NB4 (cell line): Measurements from ENCODE around the gene BCL2.

Source experiments
- CTCF ChIP-seq: IDR thresholded peaks from one replicate; pipeline ENCODE4 v1.5.1; 2012; ENCODE audit warnings: low read depth, low read length
- MAX ChIP-seq: IDR thresholded peaks from 2 replicates; pipeline ENCODE4 v1.6.1; 2011; ENCODE audit warnings: low read depth, low read length
- MYC ChIP-seq: IDR thresholded peaks from 2 replicates; pipeline ENCODE4 v1.6.1; 2011; ENCODE audit warnings: low read depth, low read length
- POLR2A ChIP-seq: IDR thresholded peaks from 2 replicates; pipeline ENCODE4 v1.6.1; 2011; ENCODE audit warnings: mild to moderate bottlenecking; ENCODE audit not compliant: insufficient read length; ENCODE audit errors: extremely low read depth

GRCh38 chr18:63146828-63147409 lies 172.7 kb downstream of the BCL2 start:
- TF ChIP-seq CTCF (no peak), POLR2A (no peak), MYC (no peak), MAX (no peak)
